ENCODE results near the gene APCS. TPM values are rescaled to one million over a fixed set of nuclear protein-coding genes. Genes with fewer than 3 reads are reported as not detected.

The APCS gene
- total and polyA plus RNA-seq, 9 of the 15 experiments (the other 6 are each of a cell fraction or from before 2014, with no cell fraction given) = 0.29 TPM; not detected in 8

DNA sequence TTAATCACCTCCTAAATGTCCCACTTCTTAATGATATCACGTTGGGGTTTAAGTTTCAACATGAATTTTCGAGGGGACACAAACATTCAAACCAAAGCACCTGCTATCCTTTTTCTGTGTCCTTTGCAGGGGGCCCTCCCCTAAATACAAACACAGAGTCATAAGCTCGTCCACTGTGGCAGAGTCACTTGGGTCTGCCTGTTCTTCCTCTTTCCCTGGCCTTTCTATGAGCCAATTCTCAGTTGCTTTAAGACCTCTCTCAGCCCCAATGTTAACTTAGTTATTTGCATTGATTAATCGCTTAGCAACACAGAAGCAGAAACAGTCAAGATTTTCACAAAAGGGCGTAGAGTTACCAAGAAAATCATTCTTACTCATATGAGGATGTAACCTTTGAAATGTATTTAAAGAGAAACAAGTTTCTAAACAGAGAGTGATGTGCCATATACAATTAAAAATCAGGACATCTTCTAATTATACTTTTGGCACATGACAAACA is 14.9 kb downstream of the APCS start:
- H3K36me3 ChIP-seq (ENCODE audit: control insufficient read depth, insufficient read depth, low read length) = no peaks in the 10 kb centered on the region
- H4K20me1 ChIP-seq (replicated peaks; ENCODE audit: control insufficient read depth, insufficient read depth, low read length) = no peaks in the 10 kb centered on the region
- no peaks in the 10 kb centered on the region for H3K27me3 ChIP-seq (ENCODE audit: control insufficient read depth in 2 of 2, insufficient read depth in 2 of 2, low read length in 2 of 2)
- H3K4me3 ChIP-seq = no peak overlapping the region
- H2AFZ ChIP-seq (ENCODE audit: low read depth, low read length) = no peak overlapping the region
- no peaks in the 10 kb centered on the region for H3K79me2 ChIP-seq (ENCODE audit: control insufficient read depth, insufficient read depth, low read length)
- no peak overlapping the region for H3K9ac ChIP-seq (ENCODE audit: insufficient read depth in 1 of 2, low read depth in 2 of 2, low read length in 2 of 2)
- no peak overlapping the region for H3K27ac ChIP-seq (ENCODE audit: extremely low read depth, low read depth, low read length)
- in situ Hi-C loops (cut with MboI) (no loop called here), intact Hi-C loops (cut with micrococcal nuclease) (no loop called here)
- TF ChIP-seq, protein P1, sequence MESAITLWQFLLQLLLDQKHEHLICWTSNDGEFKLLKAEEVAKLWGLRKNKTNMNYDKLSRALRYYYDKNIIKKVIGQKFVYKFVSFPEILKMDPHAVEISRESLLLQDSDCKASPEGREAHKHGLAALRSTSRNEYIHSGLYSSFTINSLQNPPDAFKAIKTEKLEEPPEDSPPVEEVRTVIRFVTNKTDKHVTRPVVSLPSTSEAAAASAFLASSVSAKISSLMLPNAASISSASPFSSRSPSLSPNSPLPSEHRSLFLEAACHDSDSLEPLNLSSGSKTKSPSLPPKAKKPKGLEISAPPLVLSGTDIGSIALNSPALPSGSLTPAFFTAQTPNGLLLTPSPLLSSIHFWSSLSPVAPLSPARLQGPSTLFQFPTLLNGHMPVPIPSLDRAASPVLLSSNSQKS (CRISPR knock-in tag; IDR thresholded peaks at IDR 0.05) = no peak
- no peak for TF ChIP-seq KHSRP (IDR thresholded peaks at IDR 0.05)
- TF ChIP-seq, protein P2, sequence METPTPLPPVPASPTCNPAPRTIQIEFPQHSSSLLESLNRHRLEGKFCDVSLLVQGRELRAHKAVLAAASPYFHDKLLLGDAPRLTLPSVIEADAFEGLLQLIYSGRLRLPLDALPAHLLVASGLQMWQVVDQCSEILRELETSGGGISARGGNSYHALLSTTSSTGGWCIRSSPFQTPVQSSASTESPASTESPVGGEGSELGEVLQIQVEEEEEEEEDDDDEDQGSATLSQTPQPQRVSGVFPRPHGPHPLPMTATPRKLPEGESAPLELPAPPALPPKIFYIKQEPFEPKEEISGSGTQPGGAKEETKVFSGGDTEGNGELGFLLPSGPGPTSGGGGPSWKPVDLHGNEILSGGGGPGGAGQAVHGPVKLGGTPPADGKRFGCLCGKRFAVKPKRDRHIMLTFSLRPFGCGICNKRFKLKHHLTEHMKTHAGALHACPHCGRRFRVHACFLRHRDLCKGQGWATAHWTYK (CRISPR knock-in tag; IDR thresholded peaks at IDR 0.05) = no peak
- TF ChIP-seq THRAP3 (IDR thresholded peaks at IDR 0.05; ENCODE audit: borderline replicate concordance) = no peak
- TF ChIP-seq, protein P3, sequence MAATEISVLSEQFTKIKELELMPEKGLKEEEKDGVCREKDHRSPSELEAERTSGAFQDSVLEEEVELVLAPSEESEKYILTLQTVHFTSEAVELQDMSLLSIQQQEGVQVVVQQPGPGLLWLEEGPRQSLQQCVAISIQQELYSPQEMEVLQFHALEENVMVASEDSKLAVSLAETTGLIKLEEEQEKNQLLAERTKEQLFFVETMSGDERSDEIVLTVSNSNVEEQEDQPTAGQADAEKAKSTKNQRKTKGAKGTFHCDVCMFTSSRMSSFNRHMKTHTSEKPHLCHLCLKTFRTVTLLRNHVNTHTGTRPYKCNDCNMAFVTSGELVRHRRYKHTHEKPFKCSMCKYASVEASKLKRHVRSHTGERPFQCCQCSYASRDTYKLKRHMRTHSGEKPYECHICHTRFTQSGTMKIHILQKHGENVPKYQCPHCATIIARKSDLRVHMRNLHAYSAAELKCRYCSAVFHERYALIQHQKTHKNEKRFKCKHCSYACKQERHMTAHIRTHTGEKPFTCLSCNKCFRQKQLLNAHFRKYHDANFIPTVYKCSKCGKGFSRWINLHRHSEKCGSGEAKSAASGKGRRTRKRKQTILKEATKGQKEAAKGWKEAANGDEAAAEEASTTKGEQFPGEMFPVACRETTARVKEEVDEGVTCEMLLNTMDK (IDR thresholded peaks at IDR 0.05; ENCODE audit: borderline replicate concordance, insufficient read depth, low read depth, low read length, poor library complexity, severe bottlenecking) = no peak
- TF ChIP-seq, protein P4, sequence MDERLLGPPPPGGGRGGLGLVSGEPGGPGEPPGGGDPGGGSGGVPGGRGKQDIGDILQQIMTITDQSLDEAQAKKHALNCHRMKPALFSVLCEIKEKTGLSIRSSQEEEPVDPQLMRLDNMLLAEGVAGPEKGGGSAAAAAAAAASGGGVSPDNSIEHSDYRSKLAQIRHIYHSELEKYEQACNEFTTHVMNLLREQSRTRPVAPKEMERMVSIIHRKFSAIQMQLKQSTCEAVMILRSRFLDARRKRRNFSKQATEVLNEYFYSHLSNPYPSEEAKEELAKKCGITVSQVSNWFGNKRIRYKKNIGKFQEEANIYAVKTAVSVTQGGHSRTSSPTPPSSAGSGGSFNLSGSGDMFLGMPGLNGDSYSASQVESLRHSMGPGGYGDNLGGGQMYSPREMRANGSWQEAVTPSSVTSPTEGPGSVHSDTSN (CRISPR knock-in tag; IDR thresholded peaks at IDR 0.05; ENCODE audit: low read depth) = no peak
- TF ChIP-seq, protein P4 (tag; conservative IDR thresholded peaks at IDR 0.05; ENCODE audit: low read depth) = no peak
- no peak for TF ChIP-seq ZNF431 (CRISPR knock-in tag; IDR thresholded peaks at IDR 0.05)
- no peak for TF ChIP-seq HDAC8 (tag; IDR thresholded peaks at IDR 0.05)
- TF ChIP-seq, protein P5, sequence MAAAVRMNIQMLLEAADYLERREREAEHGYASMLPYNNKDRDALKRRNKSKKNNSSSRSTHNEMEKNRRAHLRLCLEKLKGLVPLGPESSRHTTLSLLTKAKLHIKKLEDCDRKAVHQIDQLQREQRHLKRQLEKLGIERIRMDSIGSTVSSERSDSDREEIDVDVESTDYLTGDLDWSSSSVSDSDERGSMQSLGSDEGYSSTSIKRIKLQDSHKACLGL (CRISPR knock-in tag; IDR thresholded peaks at IDR 0.05; ENCODE audit: borderline replicate concordance, poor library complexity, severe bottlenecking) = no peak
- H3K4me2 ChIP-seq (ENCODE audit: insufficient read depth, low read length) = no peak overlapping the region
- no peaks in the 10 kb centered on the region for H3K9me3 ChIP-seq (replicated peaks; ENCODE audit: control insufficient read depth, insufficient read depth, low read depth, low read length)
- DNase-seq (ENCODE audit: extremely low read depth in 1 of 4, low spot score in 3 of 4) (no peak), ATAC-seq (no peak), FAIRE-seq (no peak)
- ChIA-PET CTCF (ENCODE audit: low intra/inter-chr PET ratio) (no interaction called here), POLR2A (no interaction called here)
- no peaks in the 10 kb centered on the region for H3K9me1 ChIP-seq (ENCODE audit: control insufficient read depth, insufficient read depth, low read length)
- BruUV-seq (replicated peaks) = no TSS peak
- WGBS (ENCODE audit: insufficient coverage, low coverage, missing lambda C conversion rate) = 0% methylated on average over 5 of the region's 5 CpGs
- no peaks in the 10 kb centered on the region for H3K4me1 ChIP-seq (replicated peaks in 1 of 2; ENCODE audit: control insufficient read depth in 2 of 2, insufficient read depth in 2 of 2, low read length in 2 of 2)

Data from K562 (cell line).